Liver (tissue), 3 donors: ENCODE data around the gene SCD5.

Source experiments
- ATF3 ChIP-seq: IDR thresholded peaks from 2 replicates; pipeline ENCODE4 v1.6.1; 2016; ENCODE audit warnings: antibody characterized with exemption
- CTCF ChIP-seq: fragments of 150-350 bp; IDR thresholded peaks from 2 replicates; pipeline ENCODE4 v1.5.1; 2017; ENCODE audit warnings: improper control_type of control experiment, low read depth, low read length; ENCODE audit not compliant: missing input control
- HNF4A ChIP-seq, 2 donors: conservative IDR thresholded peaks; 2 replicates each; pipeline ENCODE4 v1.6.1; 2016; ENCODE audit warnings: antibody characterized with exemption in 2 of 2, mild to moderate bottlenecking in 2 of 2
- MAX ChIP-seq: IDR thresholded peaks from 2 replicates; pipeline ENCODE4 v1.6.1; 2016; ENCODE audit warnings: antibody characterized with exemption
- RAD21 ChIP-seq, 2 donors: IDR thresholded peaks; 2 replicates each; pipeline ENCODE4 v1.6.1; 2016; ENCODE audit warnings: antibody characterized with exemption in 2 of 2, mild to moderate bottlenecking in 2 of 2
- REST ChIP-seq: IDR thresholded peaks from 2 replicates; pipeline ENCODE4 v1.6.1; 2016; ENCODE audit warnings: antibody characterized with exemption, mild to moderate bottlenecking
- TAF1 ChIP-seq: conservative IDR thresholded peaks from 2 replicates; pipeline ENCODE4 v1.6.1; 2016; ENCODE audit warnings: antibody characterized with exemption, mild to moderate bottlenecking
- YY1 ChIP-seq: IDR thresholded peaks from 2 replicates; pipeline ENCODE4 v1.6.1; 2016; ENCODE audit warnings: antibody characterized with exemption, mild to moderate bottlenecking
- ZBTB33 ChIP-seq: IDR thresholded peaks from 2 replicates; pipeline ENCODE4 v1.6.1; 2016; ENCODE audit warnings: antibody characterized with exemption
- donor health status: healthy.
- donor health status: healthy.

GRCh38 chr4:82610041-82610440 is 188.6 kb downstream of the SCD5 start:
- TF ChIP-seq MAX, result no peak
- no peak for TF ChIP-seq ATF3
- TF ChIP-seq TAF1, result no peak
- no peak for TF ChIP-seq HNF4A (conservative IDR thresholded peaks at IDR 0.05)
- no peak for TF ChIP-seq CTCF
- no peak for TF ChIP-seq REST
- no peak for TF ChIP-seq ZBTB33
- TF ChIP-seq RAD21 (IDR thresholded peaks at IDR 0.05), result no peak
- no peak for TF ChIP-seq YY1
